ENCODE data around the gene GRPEL1. TPM values are rescaled to one million over a fixed set of nuclear protein-coding genes. Genes with fewer than 3 reads are reported as not detected.

The GRPEL1 gene
- total RNA-seq, 2 donors from 2014 or later = 26.7 to 40.1 TPM

DNA sequence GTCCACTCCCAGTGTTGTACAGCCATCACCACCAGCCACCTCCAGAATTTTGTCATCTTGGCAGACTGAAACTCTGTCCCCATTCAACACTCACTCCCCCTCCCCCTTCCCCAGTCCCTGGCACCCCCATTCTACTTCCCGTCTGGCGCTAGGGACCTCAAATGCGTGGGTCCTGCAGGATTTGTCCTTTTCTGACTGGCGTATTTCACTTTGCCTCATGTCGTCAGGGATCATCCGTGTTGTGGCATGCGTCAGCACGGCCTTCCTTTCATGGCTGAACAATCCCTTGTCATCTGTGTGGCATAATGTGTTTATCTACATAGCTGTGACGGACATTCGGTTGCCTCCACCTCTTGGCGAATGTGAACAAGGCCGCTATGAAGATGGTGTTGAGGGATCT, 19.2 kb downstream of the GRPEL1 start:
- Histone ChIP-seq H3K4me3 (no peak overlapping the region), H3K36me3 (no peaks in the 10 kb centered on the region), H3K4me1 (ENCODE audit: control insufficient read depth in 1 of 2, low read depth in 2 of 2) (peaks cover 13 to 49% of the 10 kb centered on the region in 2 donors), H3K27me3 (replicated peaks; ENCODE audit: insufficient read depth) (no peaks in the 10 kb centered on the region), H3K9me3 (no peaks in the 10 kb centered on the region), H3K27ac (no peak overlapping the region)
- TF ChIP-seq, protein P1, sequence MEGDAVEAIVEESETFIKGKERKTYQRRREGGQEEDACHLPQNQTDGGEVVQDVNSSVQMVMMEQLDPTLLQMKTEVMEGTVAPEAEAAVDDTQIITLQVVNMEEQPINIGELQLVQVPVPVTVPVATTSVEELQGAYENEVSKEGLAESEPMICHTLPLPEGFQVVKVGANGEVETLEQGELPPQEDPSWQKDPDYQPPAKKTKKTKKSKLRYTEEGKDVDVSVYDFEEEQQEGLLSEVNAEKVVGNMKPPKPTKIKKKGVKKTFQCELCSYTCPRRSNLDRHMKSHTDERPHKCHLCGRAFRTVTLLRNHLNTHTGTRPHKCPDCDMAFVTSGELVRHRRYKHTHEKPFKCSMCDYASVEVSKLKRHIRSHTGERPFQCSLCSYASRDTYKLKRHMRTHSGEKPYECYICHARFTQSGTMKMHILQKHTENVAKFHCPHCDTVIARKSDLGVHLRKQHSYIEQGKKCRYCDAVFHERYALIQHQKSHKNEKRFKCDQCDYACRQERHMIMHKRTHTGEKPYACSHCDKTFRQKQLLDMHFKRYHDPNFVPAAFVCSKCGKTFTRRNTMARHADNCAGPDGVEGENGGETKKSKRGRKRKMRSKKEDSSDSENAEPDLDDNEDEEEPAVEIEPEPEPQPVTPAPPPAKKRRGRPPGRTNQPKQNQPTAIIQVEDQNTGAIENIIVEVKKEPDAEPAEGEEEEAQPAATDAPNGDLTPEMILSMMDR (IDR thresholded peaks at IDR 0.05) = no peak
- no peak for DNase-seq (ENCODE audit: low spot score)
- ATAC-seq (ENCODE audit: insufficient number of reproducible peaks, low FRiP score, low read depth) = no peak

DNA sequence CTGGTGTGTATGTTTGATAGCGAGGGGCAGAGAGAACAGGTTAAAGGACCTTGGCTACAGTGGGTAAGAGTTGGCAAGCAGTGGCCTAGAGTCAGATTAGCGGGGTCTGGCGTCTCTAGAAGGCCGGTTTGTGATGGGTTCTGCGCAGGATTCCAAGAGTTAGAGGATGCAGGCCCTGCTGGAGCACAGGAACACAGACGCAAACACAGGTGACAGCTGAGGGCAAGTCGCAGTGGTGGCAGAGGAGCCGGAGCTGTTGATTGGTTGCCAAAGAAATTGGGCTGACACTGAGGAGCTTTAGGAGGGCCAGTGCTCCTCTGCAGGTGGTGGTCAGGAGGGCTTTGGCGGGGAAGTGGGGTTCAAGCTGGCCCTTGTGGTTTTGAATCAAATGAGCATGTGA, 20.9 kb downstream of the GRPEL1 start:
- no peak overlapping the region for H3K4me3 ChIP-seq
- H3K4me1 ChIP-seq (ENCODE audit: control insufficient read depth in 1 of 2, low read depth in 2 of 2) = peaks cover 14 to 35% of the 10 kb centered on the region in 2 donors
- TF ChIP-seq, protein P1 (IDR thresholded peaks at IDR 0.05) = no peak

DNA sequence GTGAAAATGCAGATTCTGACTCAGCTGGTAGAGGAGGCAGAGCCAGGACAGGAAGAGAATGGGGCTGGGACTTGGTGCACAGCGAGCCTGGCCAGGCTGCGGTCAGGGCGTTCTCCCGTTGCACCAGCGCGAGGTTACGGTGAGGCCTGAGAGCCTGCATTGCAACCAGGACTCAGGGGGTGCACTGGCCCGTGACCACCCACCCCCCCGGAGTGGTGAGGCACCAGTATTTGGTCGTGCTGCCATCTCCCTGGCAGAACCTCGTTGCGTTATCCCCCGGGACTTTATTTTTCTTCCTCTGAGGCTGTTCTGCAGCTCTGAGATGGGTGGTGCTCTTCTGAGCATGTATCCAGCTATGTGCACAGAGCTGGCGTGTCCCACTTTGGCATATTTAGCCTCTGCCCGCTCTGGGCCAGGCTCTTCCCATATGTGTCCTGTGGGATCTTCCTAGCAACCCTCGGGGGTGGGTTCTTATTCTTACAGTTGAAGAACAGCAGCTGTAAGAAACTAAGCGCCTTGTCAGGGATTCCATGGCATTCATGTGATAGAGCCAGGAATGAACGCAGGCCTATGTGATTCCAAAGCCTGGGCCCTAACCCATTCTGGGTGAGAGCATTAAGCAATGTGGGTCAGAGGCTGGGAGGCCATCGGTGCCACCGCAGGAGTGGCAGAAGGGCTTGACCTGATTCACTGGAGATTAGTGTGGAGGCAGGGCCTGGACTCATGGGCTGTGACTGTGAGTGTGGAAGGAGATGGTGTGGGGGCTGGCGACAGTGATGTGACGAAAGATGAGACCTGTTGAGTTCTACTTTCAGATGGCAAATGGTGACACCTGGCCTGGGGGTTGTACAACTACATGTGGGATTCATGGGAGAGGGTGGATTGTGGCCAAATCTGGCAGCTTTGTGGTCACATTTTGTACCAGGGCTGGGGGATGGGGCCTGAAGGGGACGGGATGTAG, 21.6 kb downstream of the GRPEL1 start:
- no peaks in the 10 kb centered on the region for H3K36me3 ChIP-seq
- peaks cover 17 to 40% of the 10 kb centered on the region in 2 donors for H3K4me1 ChIP-seq (ENCODE audit: control insufficient read depth in 1 of 2, low read depth in 2 of 2)
- no peaks in the 10 kb centered on the region for H3K27me3 ChIP-seq (replicated peaks; ENCODE audit: insufficient read depth)
- no peaks in the 10 kb centered on the region for H3K9me3 ChIP-seq
- no peak for DNase-seq (ENCODE audit: low spot score)
- no peak for ATAC-seq (ENCODE audit: insufficient number of reproducible peaks, low FRiP score, low read depth)
- peak overlapping the region; percentile 29 for H3K4me3 ChIP-seq
- H3K27ac ChIP-seq = no peak overlapping the region
- TF ChIP-seq, protein P1 (IDR thresholded peaks at IDR 0.05) = no peak

More for the DNA sequence above, 20.9 kb downstream of the GRPEL1 start:
- Histone ChIP-seq H3K36me3 (no peaks in the 10 kb centered on the region), H3K9me3 (no peaks in the 10 kb centered on the region), H3K27ac (no peak overlapping the region), H3K27me3 (replicated peaks; ENCODE audit: insufficient read depth) (no peaks in the 10 kb centered on the region)
- ATAC-seq (ENCODE audit: insufficient number of reproducible peaks, low FRiP score, low read depth) (no peak), DNase-seq (ENCODE audit: low spot score) (no peak)

DNA sequence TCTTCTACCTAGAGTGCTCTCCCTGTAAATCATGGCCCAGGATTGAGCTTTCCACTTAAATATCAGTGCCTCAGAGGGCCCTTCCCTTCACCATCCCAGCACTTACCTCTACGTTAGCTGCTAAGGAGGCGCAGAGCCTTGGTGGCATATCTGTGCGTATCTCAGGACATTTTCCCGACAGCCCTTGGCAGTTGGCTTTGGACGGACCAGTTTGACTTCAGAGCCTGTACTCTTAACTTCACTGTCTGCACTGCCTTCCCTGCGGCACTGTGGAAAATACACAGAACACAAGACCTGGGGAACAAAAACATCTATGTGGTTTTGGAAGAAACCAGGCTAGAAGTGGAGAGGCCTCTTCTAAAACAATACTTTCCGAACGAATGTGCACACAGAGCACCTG, 22.3 kb downstream of the GRPEL1 start:
- no peaks in the 10 kb centered on the region for H3K36me3 ChIP-seq
- H3K27me3 ChIP-seq (replicated peaks; ENCODE audit: insufficient read depth) = no peaks in the 10 kb centered on the region
- TF ChIP-seq, protein P1 (IDR thresholded peaks at IDR 0.05) = no peak
- ATAC-seq (ENCODE audit: insufficient number of reproducible peaks, low FRiP score, low read depth) (no peak), DNase-seq (ENCODE audit: low spot score) (no peak)
- no peak overlapping the region for H3K27ac ChIP-seq
- no peaks in the 10 kb centered on the region for H3K9me3 ChIP-seq
- peak overlapping the region; percentile 29 for H3K4me3 ChIP-seq
- peaks cover 17 to 40% of the 10 kb centered on the region in 2 donors for H3K4me1 ChIP-seq (ENCODE audit: control insufficient read depth in 1 of 2, low read depth in 2 of 2)

DNA sequence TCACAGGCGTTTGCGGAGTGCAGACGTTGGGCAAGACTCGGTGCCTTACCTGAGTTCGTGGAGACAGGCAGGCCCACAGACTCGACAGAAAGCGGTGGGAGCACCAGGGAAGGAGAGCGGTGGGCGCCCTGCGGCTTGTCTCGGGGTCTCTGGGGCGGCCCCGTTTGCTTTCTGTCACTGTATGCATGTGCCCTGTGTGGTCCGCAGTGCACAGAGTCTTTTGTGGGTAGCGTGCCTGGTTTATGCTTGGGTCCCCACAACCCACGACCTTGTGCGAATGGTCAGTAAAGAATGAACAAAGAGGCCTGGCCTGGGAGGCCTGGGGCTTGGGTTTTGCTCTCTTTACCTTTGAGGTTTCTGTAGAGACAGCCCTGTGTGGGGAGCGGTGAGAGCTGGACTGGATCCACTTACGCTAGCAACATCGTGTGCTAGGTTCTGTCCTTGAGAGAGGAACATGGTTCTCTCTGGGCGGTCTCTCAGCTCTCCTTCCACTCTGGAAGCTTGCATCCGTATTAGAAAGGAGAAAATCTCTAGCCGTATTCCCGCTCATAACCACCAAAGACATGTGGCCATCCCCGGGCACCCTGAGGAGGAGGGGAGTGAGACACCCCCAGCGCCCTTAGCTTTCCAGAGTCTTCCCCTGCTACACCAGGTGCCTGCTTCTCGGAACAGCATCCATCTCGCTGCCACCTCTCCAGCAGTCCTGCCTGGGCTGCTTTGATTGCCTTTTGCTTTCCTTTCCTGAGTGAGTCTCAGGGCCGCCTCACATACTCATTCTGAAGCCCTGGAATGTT, 23.5 kb downstream of the GRPEL1 start:
- DNase-seq (ENCODE audit: low spot score) (no peak), ATAC-seq (ENCODE audit: insufficient number of reproducible peaks, low FRiP score, low read depth) (no peak)
- H3K36me3 ChIP-seq = no peaks in the 10 kb centered on the region
- no peaks in the 10 kb centered on the region for H3K27me3 ChIP-seq (replicated peaks; ENCODE audit: insufficient read depth)
- H3K9me3 ChIP-seq = no peaks in the 10 kb centered on the region
- H3K4me3 ChIP-seq = peak overlapping the region; percentile 93
- peaks cover 17 to 40% of the 10 kb centered on the region in 2 donors for H3K4me1 ChIP-seq (ENCODE audit: control insufficient read depth in 1 of 2, low read depth in 2 of 2)
- TF ChIP-seq, protein P1 (IDR thresholded peaks at IDR 0.05) = no peak
- peak overlapping the region; percentile 75 to 82 for H3K27ac ChIP-seq
